Hepatocyte (in vitro differentiated cells): Measurements from ENCODE around the gene CRELD2. TPM values are rescaled to one million over a fixed set of nuclear protein-coding genes. Genes with fewer than 3 reads are reported as not detected.

ENCODE experiments used
- DNase-seq: peaks from one replicate; pipeline ENCODE4 v3.0.0-alpha.2; 2016; ENCODE audit warnings: low spot score
- H2AFZ ChIP-seq: fragments of 200-600 bp; sonication (generic); 2 replicates; pipeline ENCODE4 v1.6.0; 2016; ENCODE audit warnings: antibody characterized with exemption, mild to moderate bottlenecking
- H3K27ac ChIP-seq: fragments of 200-600 bp; sonication (generic); 2 replicates; pipeline ENCODE4 v1.5.1; 2016; ENCODE audit warnings: mild to moderate bottlenecking
- H3K27me3 ChIP-seq: fragments of 200-600 bp; sonication (generic); 2 replicates; pipeline ENCODE4 v1.6.1; 2016
- H3K36me3 ChIP-seq: fragments of 200-600 bp; sonication (generic); replicated peaks from 2 replicates; pipeline ENCODE4 v1.5.1; 2016; ENCODE audit warnings: low read depth; ENCODE audit not compliant: insufficient read depth
- H3K4me1 ChIP-seq: fragments of 200-600 bp; sonication (generic); 2 replicates; pipeline ENCODE4 v1.5.1; 2016; ENCODE audit warnings: mild to moderate bottlenecking, moderate library complexity; ENCODE audit not compliant: insufficient read depth
- H3K4me2 ChIP-seq: fragments of 200-600 bp; sonication (generic); 2 replicates; pipeline ENCODE4 v1.6.0; 2016
- H3K4me3 ChIP-seq: fragments of 200-600 bp; sonication (generic); 2 replicates; pipeline ENCODE4 v1.5.1; 2016; ENCODE audit warnings: mild to moderate bottlenecking
- H3K79me2 ChIP-seq: fragments of 200-600 bp; sonication (generic); 2 replicates; pipeline ENCODE4 v1.6.0; 2017; ENCODE audit warnings: mild to moderate bottlenecking
- H3K9me2 ChIP-seq: fragments of 200-600 bp; sonication (generic); replicated peaks from 2 replicates; pipeline ENCODE4 v1.6.0; 2017; ENCODE audit warnings: mild to moderate bottlenecking; ENCODE audit not compliant: insufficient read depth
- H3K9me3 ChIP-seq: fragments of 200-600 bp; sonication (generic); 2 replicates; pipeline ENCODE4 v1.5.1; 2016; ENCODE audit warnings: low read depth, mild to moderate bottlenecking
- H4K20me1 ChIP-seq: fragments of 200-600 bp; sonication (generic); 2 replicates; pipeline ENCODE4 v1.6.0; 2016; ENCODE audit warnings: mild to moderate bottlenecking; ENCODE audit not compliant: insufficient read depth, poor library complexity, severe bottlenecking
- CTCF ChIP-seq: fragments of 200-600 bp; sonication (generic); IDR thresholded peaks from 2 replicates; pipeline ENCODE4 v1.5.1; 2016; ENCODE audit warnings: antibody characterized with exemption, mild to moderate bottlenecking; ENCODE audit not compliant: poor library complexity
- EZH2 ChIP-seq: fragments of 200-600 bp; sonication (generic); IDR thresholded peaks from 2 replicates; pipeline ENCODE4 v1.6.1; 2016; ENCODE audit warnings: antibody characterized with exemption, mild to moderate bottlenecking, borderline replicate concordance
- EZH2phosphoT487 ChIP-seq: fragments of 200-600 bp; sonication (generic); IDR thresholded peaks from one replicate; pipeline ENCODE4 v1.6.1; 2018; ENCODE audit warnings: antibody characterized with exemption, mild to moderate bottlenecking, low read depth, moderate library complexity; ENCODE audit not compliant: unreplicated experiment, severe bottlenecking
- WGBS: methylation state at CpG from one replicate; pipeline ENCODE4 v1.1.6; 2016; ENCODE audit warnings: low lambda C conversion rate; ENCODE audit errors: missing lambda C conversion rate; 5-methylcytosine and 5-hydroxymethylcytosine counted together
- polyA plus RNA-seq: library from polyadenylated mRNA; unstranded; fragments of >200 nt; fragmentation: Nextera tagmentation; extraction: Ambion mirVana; gene quantifications from 2 replicates; pipeline ENCODE4 v1.2.1, GENCODE V29; 2016
- total RNA-seq: library from RNA; depleted of rRNA; stranded (reverse); fragments of >200 nt; gene quantifications from 2 replicates; pipeline ENCODE4 v1.2.3, GENCODE V29; 2014

The CRELD2 gene
- total and polyA plus RNA-seq, 2 experiments from 2014 or later = 79.7 to 129 TPM

- Histone ChIP-seq H2AFZ (no peak overlapping the region), H3K27me3 (no peaks in the 10 kb centered on the region), H3K79me2 (peaks cover 33% of the 10 kb centered on the region), H4K20me1 (no peaks in the 10 kb centered on the region), H3K27ac (no peak overlapping the region), H3K4me1 (peaks cover 6% of the 10 kb centered on the region), H3K4me3 (no peak overlapping the region), H3K36me3 (peaks cover 3% of the 10 kb centered on the region), H3K9me2 (no peaks in the 10 kb centered on the region), H3K9me3 (no peaks in the 10 kb centered on the region), H3K4me2 (no peak overlapping the region)
- 98% methylated on average over 14 of the region's 14 CpGs for WGBS
- TF ChIP-seq EZH2 = no peak
- no peak for DNase-seq
Observed at GRCh38 chr22:49913026-49913425, 5.4 kb upstream of the CRELD2 start.

- no peak for TF ChIP-seq EZH2
- no peak for TF ChIP-seq EZH2phosphoT487
- TF ChIP-seq CTCF = no peak
- no peak overlapping the region for H3K27ac ChIP-seq
- H4K20me1 ChIP-seq = no peaks in the 10 kb centered on the region
- no peaks in the 10 kb centered on the region for H3K9me3 ChIP-seq
- no peak overlapping the region for H3K4me2 ChIP-seq
- H3K9me2 ChIP-seq = no peaks in the 10 kb centered on the region
- peaks cover 6% of the 10 kb centered on the region for H3K4me1 ChIP-seq
- WGBS = 97% methylated on average over 14 of the region's 14 CpGs
- no peak overlapping the region for H3K4me3 ChIP-seq
- H3K27me3 ChIP-seq = no peaks in the 10 kb centered on the region
- no peak overlapping the region for H2AFZ ChIP-seq
- peaks cover 33% of the 10 kb centered on the region for H3K79me2 ChIP-seq
- H3K36me3 ChIP-seq = peaks cover 3% of the 10 kb centered on the region
- no peak for DNase-seq
Observed at GRCh38 chr22:49913446-49913845, 5.0 kb upstream of the CRELD2 start.

- WGBS = 90% methylated on average over 12 of the region's 12 CpGs
- H3K79me2 ChIP-seq = peaks cover 38% of the 10 kb centered on the region
- H3K4me3 ChIP-seq = no peak overlapping the region
- TF ChIP-seq EZH2 (no peak), CTCF (no peak), EZH2phosphoT487 (no peak)
- H2AFZ ChIP-seq = no peak overlapping the region
- no peak overlapping the region for H3K4me2 ChIP-seq
- H3K27ac ChIP-seq = no peak overlapping the region
- no peaks in the 10 kb centered on the region for H3K9me3 ChIP-seq
- H3K27me3 ChIP-seq = no peaks in the 10 kb centered on the region
- no peaks in the 10 kb centered on the region for H3K9me2 ChIP-seq
- DNase-seq = no peak
- no peaks in the 10 kb centered on the region for H4K20me1 ChIP-seq
- peaks cover 11% of the 10 kb centered on the region for H3K4me1 ChIP-seq
- H3K36me3 ChIP-seq = peaks cover 3% of the 10 kb centered on the region
Observed at GRCh38 chr22:49914256-49914655, 4.2 kb upstream of the CRELD2 start.

GRCh38 chr22:49915610-49916009 lies 2.8 kb upstream of the CRELD2 start:
- H3K9me3 ChIP-seq = no peaks in the 10 kb centered on the region
- H3K79me2 ChIP-seq = peaks cover 40% of the 10 kb centered on the region
- H3K4me3 ChIP-seq = no peak overlapping the region
- H3K27ac ChIP-seq = no peak overlapping the region
- no peaks in the 10 kb centered on the region for H4K20me1 ChIP-seq
- no peaks in the 10 kb centered on the region for H3K9me2 ChIP-seq
- H3K36me3 ChIP-seq = peaks cover 3% of the 10 kb centered on the region
- DNase-seq = no peak
- H3K4me2 ChIP-seq = no peak overlapping the region
- H2AFZ ChIP-seq = no peak overlapping the region
- 90% methylated on average over 12 of the region's 12 CpGs for WGBS
- TF ChIP-seq CTCF (no peak), EZH2phosphoT487 (no peak), EZH2 (no peak)
- H3K27me3 ChIP-seq = no peaks in the 10 kb centered on the region
- peaks cover 13% of the 10 kb centered on the region for H3K4me1 ChIP-seq
